Ascending aorta (tissue), 2 donors: ENCODE results near the gene NCOA3. TPM values are rescaled to one million over a fixed set of nuclear protein-coding genes. Genes with fewer than 3 reads are reported as not detected.
A peak's percentile ranks its signal among the peaks of the same experiment; 100 is the strongest.
"Not testable (repeated sequence)": the region's sequence is repeated elsewhere in the genome, so short reads cannot be mapped to it uniquely, and the experiment has no call there.

Experiments
- DNase-seq, 2 donors: peaks; one replicate each; pipeline ENCODE4 v3.0.0-alpha.2; 2019; ENCODE audit warnings: low spot score in 2 of 2
- H3K27ac ChIP-seq, 2 donors: fragments of 200-600 bp; sonication (generic); one replicate each; pipeline ENCODE4 v1.5.1; 2016 to 2017; ENCODE audit warnings: mild to moderate bottlenecking in 1 of 2
- H3K27me3 ChIP-seq: fragments of 200-600 bp; sonication (generic); one replicate; pipeline ENCODE4 v1.5.1; 2017
- H3K36me3 ChIP-seq, 2 donors: fragments of 200-600 bp; sonication (generic); one replicate each; pipeline ENCODE4 v1.5.1; 2016
- H3K4me1 ChIP-seq, 2 donors: fragments of 200-600 bp; sonication (generic); one replicate each; pipeline ENCODE4 v1.5.1; 2016 to 2017; ENCODE audit warnings: mild to moderate bottlenecking in 1 of 2
- H3K4me3 ChIP-seq, 2 donors: fragments of 200-600 bp; sonication (generic); one replicate each; pipeline ENCODE4 v1.5.1; 2016 to 2017; ENCODE audit warnings: mild to moderate bottlenecking in 1 of 2
- H3K9me3 ChIP-seq, 2 donors: fragments of 200-600 bp; sonication (generic); one replicate each; pipeline ENCODE4 v1.5.1; 2016
- intact Hi-C: fragments of 100-400 bp; cut with DNase I; formaldehyde crosslinking; loops from one replicate; pipeline ENCODE4 v1.15.1; 2023
- total RNA-seq: library from RNA; depleted of rRNA; stranded (reverse); fragments of >200 nt; gene quantifications from one replicate; pipeline ENCODE4 v1.1.0, GENCODE V29; 2016
- TF ChIP-seq, protein P1 (sequence below), 3 experiments: fragments of 200-600 bp in 2 of 3; fragments of 450-650 bp in 1 of 3; sonication (generic) in 2 of 3; IDR thresholded peaks; one replicate each; pipeline ENCODE4 v1.5.1; 2016 to 2019; ENCODE audit warnings: antibody characterized with exemption in 3 of 3, mild to moderate bottlenecking in 1 of 3, moderate library complexity in 1 of 3

NCOA3 gene
- total RNA-seq, 1 donor from 2014 or later: 26.3 TPM

DNA sequence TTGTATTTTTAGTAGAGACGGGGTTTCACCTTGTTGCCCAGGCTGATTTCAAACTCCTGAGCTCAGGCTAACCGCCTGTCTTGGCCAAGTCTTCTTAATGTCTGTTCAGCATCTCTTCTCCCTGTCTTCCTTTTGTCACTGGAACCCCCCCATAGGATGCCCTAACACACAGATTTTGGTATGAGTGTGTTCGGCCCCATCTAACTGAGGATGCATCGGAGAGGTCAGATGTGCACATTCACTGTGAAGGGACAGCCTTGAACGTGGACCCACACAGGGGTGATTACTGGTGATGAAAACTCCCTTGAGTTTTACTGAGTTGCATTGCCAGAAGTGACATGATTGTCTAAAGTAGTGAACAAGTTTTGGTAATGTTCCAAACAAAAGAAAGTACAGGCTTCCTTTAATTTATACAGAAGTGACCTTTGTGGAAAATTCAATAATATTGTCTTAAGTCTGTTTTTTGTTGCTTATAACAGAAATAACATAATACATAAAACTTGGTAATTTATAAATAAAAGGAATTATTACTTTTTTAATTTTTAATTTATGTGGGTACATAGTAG, 40.5 kb upstream of the NCOA3 start:
- DNase-seq: no peak
- TF ChIP-seq, protein P1, sequence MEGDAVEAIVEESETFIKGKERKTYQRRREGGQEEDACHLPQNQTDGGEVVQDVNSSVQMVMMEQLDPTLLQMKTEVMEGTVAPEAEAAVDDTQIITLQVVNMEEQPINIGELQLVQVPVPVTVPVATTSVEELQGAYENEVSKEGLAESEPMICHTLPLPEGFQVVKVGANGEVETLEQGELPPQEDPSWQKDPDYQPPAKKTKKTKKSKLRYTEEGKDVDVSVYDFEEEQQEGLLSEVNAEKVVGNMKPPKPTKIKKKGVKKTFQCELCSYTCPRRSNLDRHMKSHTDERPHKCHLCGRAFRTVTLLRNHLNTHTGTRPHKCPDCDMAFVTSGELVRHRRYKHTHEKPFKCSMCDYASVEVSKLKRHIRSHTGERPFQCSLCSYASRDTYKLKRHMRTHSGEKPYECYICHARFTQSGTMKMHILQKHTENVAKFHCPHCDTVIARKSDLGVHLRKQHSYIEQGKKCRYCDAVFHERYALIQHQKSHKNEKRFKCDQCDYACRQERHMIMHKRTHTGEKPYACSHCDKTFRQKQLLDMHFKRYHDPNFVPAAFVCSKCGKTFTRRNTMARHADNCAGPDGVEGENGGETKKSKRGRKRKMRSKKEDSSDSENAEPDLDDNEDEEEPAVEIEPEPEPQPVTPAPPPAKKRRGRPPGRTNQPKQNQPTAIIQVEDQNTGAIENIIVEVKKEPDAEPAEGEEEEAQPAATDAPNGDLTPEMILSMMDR (IDR thresholded peaks at IDR 0.05): no peak
- H3K36me3 ChIP-seq: no peaks in the 10 kb centered on the region
- no peak overlapping the region for H3K4me3 ChIP-seq
- H3K4me1 ChIP-seq: peaks cover 3 to 26% of the 10 kb centered on the region in 2 donors
- H3K27me3 ChIP-seq: no peaks in the 10 kb centered on the region
- intact Hi-C loops: no loop called here
- peak overlapping the region in 1 of 2 donors; percentile 90 for H3K27ac ChIP-seq
- H3K9me3 ChIP-seq: no peaks in the 10 kb centered on the region

DNA sequence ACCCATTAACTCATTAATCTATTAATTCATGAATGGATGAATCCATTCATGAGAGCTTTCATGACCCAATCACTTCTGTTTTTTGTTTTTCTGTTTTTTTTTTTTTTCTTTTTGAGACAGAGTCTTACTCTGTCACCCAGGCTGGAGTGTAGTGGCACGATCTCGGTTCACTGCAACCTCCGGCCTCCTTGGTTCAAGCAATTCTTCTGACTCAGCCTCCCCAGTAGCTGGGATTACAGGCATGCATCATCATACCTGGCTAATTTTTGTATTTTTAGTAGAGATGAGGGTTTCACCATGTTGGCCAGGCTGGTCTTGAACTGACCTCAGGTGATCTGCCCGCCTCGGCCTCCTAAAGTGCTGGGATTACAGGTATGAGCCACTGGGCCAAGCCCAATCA, 39.8 kb upstream of the NCOA3 start:
- H3K9me3 ChIP-seq, H3K4me3 ChIP-seq, H3K36me3 ChIP-seq, H3K27me3 ChIP-seq, DNase-seq, intact Hi-C loops: not testable (repeated sequence)
- Histone ChIP-seq H3K4me1 (peaks cover 3 to 26% of the 10 kb centered on the region in 2 donors), H3K27ac (peak overlapping the region; percentile 90 to 92)

DNA sequence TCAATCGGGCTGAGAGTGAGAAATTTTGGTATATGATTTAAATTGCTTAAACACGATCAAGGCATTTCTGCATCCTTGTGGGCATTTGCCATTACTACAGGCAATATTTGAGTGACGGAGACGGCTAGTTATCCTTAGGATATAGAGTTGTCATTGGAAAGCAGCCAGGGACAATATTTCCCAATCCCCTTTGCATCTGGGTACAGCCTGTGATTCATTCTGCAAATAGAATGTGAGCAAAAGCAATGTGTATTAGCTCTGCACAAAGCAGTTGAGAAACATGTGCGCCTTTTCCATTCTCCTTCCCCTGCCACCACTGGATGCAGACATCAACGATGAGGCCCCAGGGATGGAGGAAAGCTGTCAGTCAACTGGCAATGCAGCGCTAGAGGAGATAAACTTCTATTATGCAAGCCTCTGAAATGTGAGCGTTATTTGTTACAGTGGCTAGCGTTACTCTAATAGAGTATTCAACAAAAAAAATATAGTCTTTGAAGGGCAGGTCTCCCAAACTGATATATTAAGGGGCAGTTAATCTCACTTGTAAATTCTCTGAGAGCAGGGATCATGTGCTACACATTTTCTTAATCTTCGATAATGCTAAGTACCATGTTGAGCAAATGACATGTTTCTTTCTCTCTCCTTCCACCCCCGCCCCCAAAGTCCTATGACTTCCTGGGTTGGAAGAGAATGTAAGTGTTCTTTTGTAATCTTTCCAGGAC, 37.1 kb upstream of the NCOA3 start:
- H3K27me3 ChIP-seq: no peaks in the 10 kb centered on the region
- H3K4me1 ChIP-seq: peaks cover 3 to 26% of the 10 kb centered on the region in 2 donors
- TF ChIP-seq, protein P1 (IDR thresholded peaks at IDR 0.05): peak; percentile 56 to 63 (median 61)
- H3K9me3 ChIP-seq: no peaks in the 10 kb centered on the region
- H3K4me3 ChIP-seq: no peak overlapping the region
- H3K27ac ChIP-seq: peak overlapping the region; percentile 90 to 92
- H3K36me3 ChIP-seq: no peaks in the 10 kb centered on the region
- intact Hi-C loops: loop anchor here (1.0 to 2.0 kb wide), 2 partner anchors 36 to 188 kb away; partner anchors contain the start of gene NCOA3
- DNase-seq: peak; percentile 33 to 93

DNA sequence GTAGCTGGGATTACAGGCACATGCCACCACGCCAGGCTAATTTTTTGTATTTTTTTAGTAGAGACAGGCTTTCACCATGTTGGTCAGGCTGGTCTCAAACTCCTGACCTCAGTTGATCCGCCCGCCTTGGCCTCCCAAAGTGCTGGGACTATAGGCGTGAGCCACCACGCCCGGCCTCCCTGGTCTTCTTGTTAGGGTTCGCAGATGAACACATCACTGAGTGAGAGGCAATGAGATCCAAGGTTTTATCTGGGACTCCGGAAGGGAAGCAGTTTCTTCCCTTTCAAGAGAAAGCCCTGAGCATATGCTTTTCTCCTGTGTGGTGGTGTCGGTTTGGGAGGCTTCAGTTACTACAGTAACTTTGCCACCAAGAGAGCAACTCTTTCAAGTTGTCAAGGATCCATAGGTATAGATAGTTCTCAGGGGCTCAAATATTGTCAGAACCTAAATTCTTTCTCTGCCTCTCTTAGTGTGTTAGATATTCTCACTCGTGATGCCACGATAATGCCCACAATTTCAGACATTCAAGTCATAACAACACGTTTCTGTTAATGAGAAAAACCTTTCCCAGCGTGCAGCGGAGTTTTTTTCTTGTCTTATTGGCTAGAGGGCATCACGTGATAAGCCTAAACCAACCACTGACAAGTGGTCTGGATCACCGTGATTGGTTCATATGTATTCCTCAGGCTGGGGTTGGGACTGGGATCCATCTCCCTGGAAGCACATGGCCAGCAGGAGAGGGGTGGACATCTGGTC, 36.2 kb upstream of the NCOA3 start:
- TF ChIP-seq, protein P1 (IDR thresholded peaks at IDR 0.05): no peak
- H3K27ac ChIP-seq: peak overlapping the region; percentile 83 to 90
- H3K36me3 ChIP-seq: no peaks in the 10 kb centered on the region
- no peaks in the 10 kb centered on the region for H3K9me3 ChIP-seq
- intact Hi-C loops: loop anchor here (2.0 kb wide), 1 partner anchor 35 kb away; the partner anchor contains the start of gene NCOA3
- peaks cover 3 to 26% of the 10 kb centered on the region in 2 donors for H3K4me1 ChIP-seq
- DNase-seq: no peak
- no peak overlapping the region for H3K4me3 ChIP-seq
- H3K27me3 ChIP-seq: no peaks in the 10 kb centered on the region

DNA sequence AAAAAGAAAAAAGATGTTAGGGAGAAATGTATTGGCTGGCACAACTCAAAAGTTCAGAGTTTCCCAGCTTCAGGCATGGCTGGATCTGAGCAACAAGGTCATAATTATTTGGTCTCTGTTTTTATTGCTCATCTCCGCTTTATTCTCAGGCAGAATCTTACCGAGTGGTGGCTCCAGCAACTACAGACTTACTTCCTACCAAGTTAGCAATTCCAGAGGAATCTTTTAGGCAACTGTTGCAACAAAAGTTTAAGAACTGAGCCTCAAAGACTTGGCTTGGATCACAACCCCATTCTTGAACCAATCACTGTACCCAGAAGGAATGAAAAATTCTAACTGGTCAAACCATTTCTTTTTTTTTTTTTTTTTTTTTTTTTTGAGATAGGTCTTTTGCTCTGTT, 35.5 kb upstream of the NCOA3 start:
- TF ChIP-seq, protein P1 (IDR thresholded peaks at IDR 0.05): no peak
- no peak for DNase-seq
- H3K4me1 ChIP-seq: peaks cover 3 to 26% of the 10 kb centered on the region in 2 donors
- no peak overlapping the region for H3K4me3 ChIP-seq
- intact Hi-C loops: no loop called here
- H3K27ac ChIP-seq: peak overlapping the region in 1 of 2 donors; percentile 83
- H3K36me3 ChIP-seq: no peaks in the 10 kb centered on the region
- no peaks in the 10 kb centered on the region for H3K27me3 ChIP-seq
- no peaks in the 10 kb centered on the region for H3K9me3 ChIP-seq
